GM06990 (cell line): Measurements from ENCODE around the gene ZBTB18.
"Not testable (repeated sequence)": the region's sequence is repeated elsewhere in the genome, so short reads cannot be mapped to it uniquely, and the experiment has no call there.

Source experiments
- DNase-seq: peaks from one replicate; pipeline ENCODE4 v3.0.0-alpha.2; 2011; ENCODE audit not compliant: insufficient read length; ENCODE audit errors: extremely low read depth
- H3K27me3 ChIP-seq: replicated peaks from 2 replicates; pipeline ENCODE4 v1.6.0; 2011; ENCODE audit warnings: low read length; ENCODE audit not compliant: control insufficient read depth, insufficient read depth
- H3K36me3 ChIP-seq: 2 replicates; pipeline ENCODE4 v1.5.1; 2011; ENCODE audit warnings: low read length; ENCODE audit not compliant: control insufficient read depth, insufficient read depth
- H3K4me3 ChIP-seq: replicated peaks from 2 replicates; pipeline ENCODE4 v1.5.1; 2011; ENCODE audit warnings: low read depth, mild to moderate bottlenecking, control low read depth, low read length
- CTCF ChIP-seq: IDR thresholded peaks from 2 replicates; pipeline ENCODE4 v1.5.1; 2011; ENCODE audit warnings: low read length, control low read depth, mild to moderate bottlenecking, inconsistent platforms; ENCODE audit not compliant: insufficient read depth, poor library complexity, severe bottlenecking

The ZBTB18 gene

DNA sequence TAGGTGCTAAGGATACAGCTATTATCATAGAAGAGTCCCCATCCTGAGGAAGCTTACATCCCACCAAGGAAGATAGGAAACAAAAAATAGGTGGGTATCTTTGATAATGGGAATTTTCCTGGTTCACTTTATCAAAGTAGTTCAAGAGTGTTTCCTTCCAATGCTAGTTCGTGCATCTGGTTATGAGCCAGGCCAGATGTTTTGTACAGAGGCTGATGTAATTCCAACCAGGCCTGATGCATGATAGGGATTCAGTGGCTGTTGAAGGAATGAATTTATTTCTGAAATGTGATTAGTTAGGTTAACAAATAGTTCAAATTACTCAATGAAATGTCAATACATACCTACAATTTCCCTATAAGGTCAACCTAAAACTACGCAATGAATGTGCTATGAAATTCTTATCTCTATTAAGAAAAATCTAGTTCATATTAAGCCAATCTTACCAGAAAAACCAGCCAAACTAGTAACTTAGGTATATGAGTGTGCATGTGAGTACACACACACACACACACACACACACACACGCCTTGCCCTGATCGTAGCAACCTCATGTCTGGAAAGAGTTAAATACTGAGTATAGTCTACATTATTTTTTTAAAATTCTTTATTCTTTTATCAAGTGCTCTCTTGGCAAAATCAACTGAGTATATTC is 9.5 kb upstream of the ZBTB18 start:
- Histone ChIP-seq H3K36me3 (no peaks in the 10 kb centered on the region), H3K4me3 (no peak overlapping the region), H3K27me3 (no peaks in the 10 kb centered on the region)
- DNase-seq, result no peak
- no peak for TF ChIP-seq CTCF

- no peaks in the 10 kb centered on the region for H3K36me3 ChIP-seq
- no peak for DNase-seq
- no peak overlapping the region for H3K4me3 ChIP-seq
- H3K27me3 ChIP-seq, result no peaks in the 10 kb centered on the region
- no peak for TF ChIP-seq CTCF
Observed at GRCh38 chr1:244042293-244042692, 8.8 kb upstream of the ZBTB18 start.

GRCh38 chr1:244044423-244044822 is 6.7 kb upstream of the ZBTB18 start:
- no peak for DNase-seq
- Histone ChIP-seq H3K36me3 (no peaks in the 10 kb centered on the region), H3K27me3 (no peaks in the 10 kb centered on the region), H3K4me3 (no peak overlapping the region)
- TF ChIP-seq CTCF, result no peak

- not testable (repeated sequence) for H3K4me3 ChIP-seq, H3K27me3 ChIP-seq, DNase-seq, H3K36me3 ChIP-seq
Observed at GRCh38 chr1:244046254-244046653, 4.8 kb upstream of the ZBTB18 start.

- DNase-seq, result no peak
- Histone ChIP-seq H3K27me3 (no peaks in the 10 kb centered on the region), H3K4me3 (peak overlapping the region; percentile 90)
Observed at GRCh38 chr1:244046907-244047611, 4.0 kb upstream of the ZBTB18 start.

More at GRCh38 chr1:244046907-244047611, 4.0 kb upstream of the ZBTB18 start:
- H3K36me3 ChIP-seq, result no peaks in the 10 kb centered on the region
- no peak for TF ChIP-seq CTCF
